IMR-90 (cell line): ENCODE results near the gene SLC7A4. TPM values are rescaled to one million over a fixed set of nuclear protein-coding genes. Genes with fewer than 3 reads are reported as not detected.

Source experiments
- ATAC-seq: fragments of 200-7000 bp; cut with Tn5 transposase; 2 replicates; pipeline ENCODE4 v1.9.1; 2020; ENCODE audit warnings: low read depth, mild to moderate bottlenecking, moderate library complexity
- BruUV-seq: library from RNA; stranded (reverse); fragments of 400-500 nt; replicated peaks from 2 replicates; lab custom pipeline; 2021; lab: Mats Ljungman, UMichigan
- CTCF ChIA-PET: fragments of 300-600 bp; formaldehyde crosslinking; extraction: SDS; loops from one replicate; lab custom pipeline; 2021; ENCODE audit warnings: antibody characterized with exemption; lab: Yijun Ruan, JAX
- POLR2A ChIA-PET: fragments of 300-600 bp; sonication (Branson Sonifier 250); formaldehyde crosslinking; loops from one replicate; lab custom pipeline; 2022; ENCODE audit warnings: antibody characterized with exemption; ENCODE audit not compliant: unreplicated experiment; lab: Charles Lee
- DNase-seq: peaks from one replicate; pipeline ENCODE4 v3.0.0; 2013
- H2AFZ ChIP-seq: replicated peaks from 2 replicates; pipeline ENCODE3; 2013; ENCODE audit warnings: low read length, mild to moderate bottlenecking; ENCODE audit not compliant: poor library complexity
- H2AK5ac ChIP-seq: 2 replicates; pipeline ENCODE4 v1.6.1; 2013; ENCODE audit warnings: low read depth, low read length, inconsistent platforms
- H2AK9ac ChIP-seq: replicated peaks from 2 replicates; pipeline ENCODE3; 2013; ENCODE audit warnings: mild to moderate bottlenecking, low read depth, low read length, moderate library complexity; ENCODE audit not compliant: poor library complexity
- H2BK120ac ChIP-seq: 2 replicates; pipeline ENCODE4 v1.6.1; 2013; ENCODE audit warnings: low read depth, low read length, inconsistent platforms
- H2BK15ac ChIP-seq: 3 replicates; pipeline ENCODE4 v1.6.1; 2013; ENCODE audit warnings: low read depth, low read length, inconsistent platforms
- H2BK20ac ChIP-seq: 2 replicates; pipeline ENCODE4 v1.6.1; 2013; ENCODE audit warnings: low read depth, mild to moderate bottlenecking, inconsistent platforms, low read length, moderate library complexity
- H2BK5ac ChIP-seq: 2 replicates; pipeline ENCODE4 v1.6.1; 2013; ENCODE audit warnings: mild to moderate bottlenecking, low read depth, low read length, inconsistent platforms; ENCODE audit not compliant: poor library complexity, severe bottlenecking
- H3K14ac ChIP-seq: replicated peaks from 2 replicates; pipeline ENCODE4 v1.6.1; 2013; ENCODE audit warnings: low read depth, low read length, inconsistent platforms
- H3K18ac ChIP-seq: 2 replicates; pipeline ENCODE4 v1.6.1; 2013; ENCODE audit warnings: low read depth, low read length, control low read depth
- H3K23ac ChIP-seq: 2 replicates; pipeline ENCODE4 v1.6.1; 2013; ENCODE audit warnings: low read depth, low read length, inconsistent platforms
- H3K27ac ChIP-seq: 2 replicates; pipeline ENCODE4 v1.5.1; 2013; ENCODE audit warnings: mild to moderate bottlenecking, control low read depth, low read length; ENCODE audit not compliant: insufficient read depth
- H3K27me3 ChIP-seq: 2 replicates; pipeline ENCODE4 v1.6.1; 2013; ENCODE audit warnings: low read length; ENCODE audit not compliant: control insufficient read depth, insufficient read depth
- H3K36me3 ChIP-seq: 2 replicates; pipeline ENCODE4 v1.6.1; 2013; ENCODE audit warnings: low read length, mixed read lengths; ENCODE audit not compliant: control insufficient read depth, insufficient read depth
- H3K4ac ChIP-seq: 2 replicates; pipeline ENCODE4 v1.6.1; 2013; ENCODE audit warnings: low read depth, low read length, inconsistent platforms
- H3K4me1 ChIP-seq: 2 replicates; pipeline ENCODE4 v1.6.1; 2013; ENCODE audit warnings: low read length, mixed read lengths; ENCODE audit not compliant: control insufficient read depth, insufficient read depth
- H3K4me2 ChIP-seq: 2 replicates; pipeline ENCODE4 v1.6.1; 2013; ENCODE audit warnings: low read depth, mild to moderate bottlenecking, control low read depth, low read length, moderate library complexity
- H3K4me3 ChIP-seq: 2 replicates; pipeline ENCODE4 v1.5.1; 2013; ENCODE audit warnings: low read depth, mild to moderate bottlenecking, control low read depth, low read length, moderate library complexity; ENCODE audit not compliant: insufficient read depth
- H3K56ac ChIP-seq: 2 replicates; pipeline ENCODE4 v1.6.1; 2013; ENCODE audit warnings: low read length, inconsistent platforms; ENCODE audit not compliant: insufficient read depth; ENCODE audit errors: extremely low read depth
- H3K79me1 ChIP-seq, 2 experiments: 2 replicates each; pipeline ENCODE4 v1.6.1; 2013; ENCODE audit warnings: low read length in 2 of 2, inconsistent platforms in 1 of 2, low read depth in 1 of 2
- H3K9ac ChIP-seq: 2 replicates; pipeline ENCODE4 v1.6.1; 2013; ENCODE audit warnings: low read depth, low read length, control low read depth
- H3K9me1 ChIP-seq: 2 replicates; pipeline ENCODE4 v1.6.1; 2013; ENCODE audit warnings: low read length, inconsistent platforms; ENCODE audit not compliant: insufficient read depth
- H3K9me3 ChIP-seq: 2 replicates; pipeline ENCODE4 v1.6.1; 2013; ENCODE audit warnings: low read length; ENCODE audit not compliant: control insufficient read depth, insufficient read depth
- H4K20me1 ChIP-seq: 2 replicates; pipeline ENCODE4 v1.6.1; 2013; ENCODE audit warnings: low read length, inconsistent platforms; ENCODE audit not compliant: insufficient read depth
- H4K5ac ChIP-seq: 2 replicates; pipeline ENCODE4 v1.6.1; 2013; ENCODE audit warnings: mild to moderate bottlenecking, low read depth, low read length, control low read depth
- H4K8ac ChIP-seq, 2 experiments: 2 replicates each; pipeline ENCODE4 v1.6.1; 2013; ENCODE audit warnings: low read depth in 2 of 2, low read length in 2 of 2, control low read depth in 1 of 2, inconsistent platforms in 1 of 2
- H4K91ac ChIP-seq: 2 replicates; pipeline ENCODE4 v1.6.1; 2013; ENCODE audit warnings: low read depth, low read length, inconsistent platforms; ENCODE audit not compliant: insufficient read depth
- BHLHE40 ChIP-seq: fragments of 150-350 bp; IDR thresholded peaks from 2 replicates; pipeline ENCODE4 v1.6.1; 2016; ENCODE audit warnings: mild to moderate bottlenecking, low read depth, low read length
- CEBPB ChIP-seq: IDR thresholded peaks from 2 replicates; pipeline ENCODE4 v1.6.1; 2012; ENCODE audit warnings: low read depth, low read length, improper control_type of control experiment
- FOS ChIP-seq: fragments of 150-350 bp; IDR thresholded peaks from 2 replicates; pipeline ENCODE4 v1.6.1; 2016; ENCODE audit warnings: low read depth, low read length
- MAZ ChIP-seq: IDR thresholded peaks from 2 replicates; pipeline ENCODE4 v1.6.1; 2012; ENCODE audit warnings: low read depth, mild to moderate bottlenecking, low read length, improper control_type of control experiment, moderate library complexity, borderline replicate concordance
- NFE2L2 ChIP-seq: fragments of 150-350 bp; IDR thresholded peaks from 2 replicates; pipeline ENCODE4 v1.6.1; 2016; ENCODE audit warnings: low read depth, mild to moderate bottlenecking, low read length
- POLR2A ChIP-seq: IDR thresholded peaks from 2 replicates; pipeline ENCODE4 v1.6.1; 2012; ENCODE audit warnings: mild to moderate bottlenecking, low read depth, low read length
- RAD21 ChIP-seq: IDR thresholded peaks from 2 replicates; pipeline ENCODE4 v1.6.1; 2012; ENCODE audit warnings: low read length, improper control_type of control experiment
- RCOR1 ChIP-seq: IDR thresholded peaks from 2 replicates; pipeline ENCODE4 v1.6.1; 2012; ENCODE audit warnings: mild to moderate bottlenecking, low read length, improper control_type of control experiment; ENCODE audit not compliant: insufficient replicate concordance
- RFX5 ChIP-seq: IDR thresholded peaks from 2 replicates; pipeline ENCODE4 v1.8.0; 2012; ENCODE audit warnings: low read depth, mild to moderate bottlenecking, low read length, moderate library complexity
- SMC3 ChIP-seq: fragments of 150-350 bp; IDR thresholded peaks from 2 replicates; pipeline ENCODE4 v1.6.1; 2016; ENCODE audit warnings: low read depth, mild to moderate bottlenecking, antibody characterized with exemption, low read length, moderate library complexity
- WGBS, 2 experiments: methylation state at CpG; one replicate each; pipeline versions ENCODE4 v1.1.5 to v1.1.7; 2013; ENCODE audit warnings: missing lambda C conversion rate in 2 of 2; ENCODE audit not compliant: insufficient read length in 1 of 2; ENCODE audit errors: extremely low coverage in 2 of 2; 5-methylcytosine and 5-hydroxymethylcytosine counted together
- dilution Hi-C: fragments of 300-500 bp; cut with HindIII; formaldehyde crosslinking; loops from one replicate; pipeline ENCODE4 v1.14.3; 2018; ENCODE audit warnings: low sequenced_read_pairs; ENCODE audit not compliant: unreplicated experiment
- in situ Hi-C: fragments of 300-500 bp; cut with MboI; formaldehyde crosslinking; loops from 3 replicates; pipeline ENCODE4 v1.14.3; 2019; ENCODE audit warnings: low sequenced_read_pairs, inconsistent platforms, mixed read lengths
- intact Hi-C: fragments of 100-400 bp; cut with micrococcal nuclease; formaldehyde crosslinking; loops from 2 replicates; pipeline ENCODE4 v1.10.0; 2022
- polyA plus RNA-seq, 3 experiments: library from polyadenylated mRNA; depleted of rRNA; stranded (reverse); fragments of >200 nt; gene quantifications; 2 replicates each; pipeline ENCODE4 v1.2.3, GENCODE V29; 2012; ENCODE audit warnings: low replicate concordance in 1 of 3
- total RNA-seq: library from RNA; depleted of rRNA; stranded (reverse); fragments of >200 nt; gene quantifications from 2 replicates; pipeline ENCODE4 v1.2.3, GENCODE V29; 2012

SLC7A4 gene
- total and polyA plus RNA-seq, 2 of the 4 experiments (the other 2 are of a cell fraction), result 0.03 TPM; not detected in 1

DNA sequence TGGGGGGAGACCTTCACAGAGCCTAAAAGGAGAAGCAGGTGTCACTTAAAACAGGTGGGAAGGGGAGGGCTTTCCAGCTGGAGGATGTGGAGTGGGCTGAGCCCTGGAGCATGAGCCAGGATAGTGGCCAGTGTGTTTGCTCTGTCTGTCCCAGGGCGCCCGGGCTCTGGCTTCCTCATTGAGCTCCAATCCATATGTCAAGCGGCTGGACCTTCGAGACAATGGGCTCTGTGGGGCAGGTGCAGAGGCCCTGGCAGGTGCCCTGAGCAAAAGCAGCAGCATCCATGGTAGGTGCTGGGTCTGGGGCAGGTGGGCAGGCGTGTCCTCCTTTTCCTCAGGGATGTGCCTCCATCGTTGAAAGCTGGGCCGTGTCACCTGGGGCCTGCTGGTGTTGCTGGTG is 15.4 kb upstream of the SLC7A4 start:
- Histone ChIP-seq H2AFZ (no peak overlapping the region), H3K9ac (no peak overlapping the region), H3K18ac (no peak overlapping the region), H3K56ac (no peak overlapping the region), H2BK15ac (no peak overlapping the region), H3K4me1 (peaks cover 20% of the 10 kb centered on the region), H2BK20ac (no peak overlapping the region), H3K23ac (no peak overlapping the region), H3K4me3 (no peak overlapping the region), H3K27ac (no peak overlapping the region), H3K14ac (no peak overlapping the region), H4K8ac (no peak overlapping the region), H3K9me3 (no peaks in the 10 kb centered on the region), H4K20me1 (no peaks in the 10 kb centered on the region), H4K5ac (no peak overlapping the region), H2AK9ac (no peak overlapping the region), H2BK5ac (no peak overlapping the region), H2BK120ac (no peak overlapping the region), H3K36me3 (no peaks in the 10 kb centered on the region), H4K91ac (no peak overlapping the region), H3K4ac (no peak overlapping the region), H3K79me1 (no peaks in the 10 kb centered on the region), H3K27me3 (no peaks in the 10 kb centered on the region; the same call in 1 of the 2 replicates), H3K9me1 (peaks cover 5% of the 10 kb centered on the region; the same call in 1 of the 2 replicates), H3K4me2 (no peak overlapping the region), H2AK5ac (no peak overlapping the region)
- WGBS, 2 experiments, result 85% methylated on average over 4 of the region's 7 CpGs; no CpG with 5 or more reads in 1 of the 2 experiments
- no TSS peak for BruUV-seq
- dilution Hi-C loops, result no loop called here
- ATAC-seq (no peak), DNase-seq (no peak)
- in situ Hi-C loops, result no loop called here
- intact Hi-C loops, result no loop called here
- ChIA-PET CTCF (no interaction called here), POLR2A (no interaction called here)
- no peak for TF ChIP-seq FOS
- TF ChIP-seq RCOR1, result no peak
- TF ChIP-seq SMC3, result no peak
- TF ChIP-seq RAD21, result no peak
- no peak for TF ChIP-seq BHLHE40
- no peak for TF ChIP-seq MAZ
- no peak for TF ChIP-seq NFE2L2
- TF ChIP-seq CEBPB, result no peak
- TF ChIP-seq POLR2A, result no peak
- no peak for TF ChIP-seq RFX5
